WTC11 (cell line): ENCODE data around the gene SPEM1. TPM values are rescaled to one million over a fixed set of nuclear protein-coding genes. Genes with fewer than 3 reads are reported as not detected.

Source experiments
- ATAC-seq: fragments of 200-7000 bp; cut with Tn5 transposase; 2 replicates; pipeline ENCODE4 v1.10.0; 2021; ENCODE audit warnings: mild to moderate bottlenecking, moderate library complexity
- CTCF ChIA-PET: fragments of 300-600 bp; sonication (Branson Sonifier 250); formaldehyde crosslinking; loops from one replicate; lab custom pipeline; 2021; ENCODE audit warnings: antibody characterized with exemption; lab: Charles Lee
- POLR2A ChIA-PET: fragments of 350-600 bp; sonication (Branson Sonifier 250); formaldehyde crosslinking; loops from one replicate; lab custom pipeline; 2021; ENCODE audit warnings: antibody characterized with exemption; lab: Charles Lee
- DNase-seq: peaks from one replicate; pipeline ENCODE4 v3.0.0; 2021; ENCODE audit warnings: low spot score
- H3K27ac Mint-ChIP-seq: 2 replicates; pipeline ENCODE4 v1.8.0; 2021; ENCODE audit warnings: mixed read lengths
- H3K27me3 Mint-ChIP-seq: 2 replicates; pipeline ENCODE4 v1.8.0; 2021; ENCODE audit warnings: low read depth, mild to moderate bottlenecking, moderate library complexity, mixed read lengths
- H3K36me3 Mint-ChIP-seq: 2 replicates; pipeline ENCODE4 v1.8.0; 2021; ENCODE audit warnings: mixed read lengths
- H3K4me1 Mint-ChIP-seq: 2 replicates; pipeline ENCODE4 v1.8.0; 2022; ENCODE audit warnings: mixed read lengths
- H3K4me3 Mint-ChIP-seq: 2 replicates; pipeline ENCODE4 v1.8.0; 2021; ENCODE audit warnings: mild to moderate bottlenecking, moderate library complexity, mixed read lengths
- H3K9me3 Mint-ChIP-seq: 2 replicates; pipeline ENCODE4 v1.8.0; 2021; ENCODE audit warnings: mixed read lengths
- CREM ChIP-seq: sonication (generic); formaldehyde crosslinking; IDR thresholded peaks from 2 replicates; pipeline ENCODE4 v1.8.1; 2022; ENCODE audit warnings: mild to moderate bottlenecking, missing genetic modification reagents, moderate library complexity
- ETV6 ChIP-seq: sonication (generic); formaldehyde crosslinking; IDR thresholded peaks from 2 replicates; pipeline ENCODE4 v1.8.1; 2022; ENCODE audit warnings: mild to moderate bottlenecking, missing genetic modification reagents
- JAZF1 ChIP-seq: fragments of 250-450 bp; sonication (Bioruptor Pico); IDR thresholded peaks from 2 replicates; pipeline ENCODE4 v1.9.0; 2021; ENCODE audit warnings: moderate library complexity, mild to moderate bottlenecking, inconsistent platforms
- NFATC4 ChIP-seq: fragments of 250-450 bp; sonication (Bioruptor Pico); IDR thresholded peaks from 2 replicates; pipeline ENCODE4 v1.9.0; 2021; ENCODE audit warnings: mild to moderate bottlenecking
- NR2C2 ChIP-seq: sonication (generic); formaldehyde crosslinking; IDR thresholded peaks from 2 replicates; pipeline ENCODE4 v1.8.0; 2022; ENCODE audit warnings: mild to moderate bottlenecking, missing genetic modification reagents
- RELA ChIP-seq: sonication (generic); formaldehyde crosslinking; IDR thresholded peaks from 2 replicates; pipeline ENCODE4 v1.8.1; 2022; ENCODE audit warnings: missing genetic modification reagents, mild to moderate bottlenecking, borderline replicate concordance
- RORB ChIP-seq: fragments of 250-450 bp; sonication (Bioruptor Pico); IDR thresholded peaks from 2 replicates; pipeline ENCODE4 v1.9.0; 2021; ENCODE audit warnings: mild to moderate bottlenecking
- SMAD3 ChIP-seq: sonication (generic); formaldehyde crosslinking; IDR thresholded peaks from 2 replicates; pipeline ENCODE4 v1.8.0; 2022; ENCODE audit warnings: missing genetic modification reagents, mild to moderate bottlenecking, borderline replicate concordance
- SMAD4 ChIP-seq: sonication (generic); formaldehyde crosslinking; IDR thresholded peaks from 2 replicates; pipeline ENCODE4 v1.8.0; 2022; ENCODE audit warnings: mild to moderate bottlenecking, missing genetic modification reagents
- ZBTB43 ChIP-seq: sonication (generic); formaldehyde crosslinking; IDR thresholded peaks from 2 replicates; pipeline ENCODE4 v1.8.1; 2023; ENCODE audit warnings: mild to moderate bottlenecking, missing genetic modification reagents
- ZNF281 ChIP-seq: sonication (generic); formaldehyde crosslinking; IDR thresholded peaks from 2 replicates; pipeline ENCODE4 v1.8.0; 2023; ENCODE audit warnings: mild to moderate bottlenecking, missing genetic modification reagents
- ZNF396 ChIP-seq: fragments of 250-450 bp; sonication (Bioruptor Pico); IDR thresholded peaks from 2 replicates; pipeline ENCODE4 v1.8.0; 2021; ENCODE audit warnings: mild to moderate bottlenecking, moderate library complexity, borderline replicate concordance
- total RNA-seq: library from RNA; stranded (reverse); gene quantifications from 3 replicates; pipeline ENCODE4 v1.2.3, GENCODE V29; 2021
- TF ChIP-seq, protein P1 (sequence below): sonication (generic); formaldehyde crosslinking; IDR thresholded peaks from 2 replicates; pipeline ENCODE4 v1.8.0; 2023; ENCODE audit warnings: missing genetic modification reagents, mild to moderate bottlenecking, borderline replicate concordance
- TF ChIP-seq, protein P2 (sequence below): sonication (generic); formaldehyde crosslinking; IDR thresholded peaks from 2 replicates; pipeline ENCODE4 v1.8.0; 2023; ENCODE audit warnings: missing genetic modification reagents
- TF ChIP-seq, protein P3 (sequence below): sonication (generic); formaldehyde crosslinking; IDR thresholded peaks from 2 replicates; pipeline ENCODE4 v1.8.0; 2022; ENCODE audit warnings: mild to moderate bottlenecking, missing genetic modification reagents
- TF ChIP-seq, protein P4 (sequence below): fragments of 200-600 bp; IDR thresholded peaks from 2 replicates; pipeline ENCODE4 v1.8.0; 2022; ENCODE audit warnings: antibody characterized with exemption
- TF ChIP-seq, protein P5 (sequence below): sonication (generic); formaldehyde crosslinking; IDR thresholded peaks from 2 replicates; pipeline ENCODE4 v1.8.0; 2022; ENCODE audit warnings: missing genetic modification reagents

SPEM1 gene
- total RNA-seq, 1 experiment from 2014 or later: 0.35 TPM

DNA sequence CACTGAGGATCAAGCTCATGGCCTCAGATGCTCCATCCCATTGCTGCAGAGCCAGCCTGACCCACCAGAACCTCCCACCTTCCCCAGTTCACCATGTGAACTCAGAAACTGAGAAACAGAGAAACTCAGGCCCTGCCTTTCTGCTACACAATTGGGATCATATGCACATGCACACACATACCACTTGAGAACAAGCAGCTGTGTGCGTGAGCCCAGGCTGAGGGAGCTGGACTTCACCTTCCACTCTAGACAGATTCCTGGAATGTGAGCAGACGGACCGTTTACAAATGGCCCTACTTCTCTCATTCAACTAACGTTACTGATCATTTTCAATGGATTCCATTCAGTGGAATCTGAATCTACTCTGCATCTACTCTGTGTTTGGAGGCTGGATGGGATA lies 3.6 kb downstream of the SPEM1 start (continued):
- TF ChIP-seq, protein P1, sequence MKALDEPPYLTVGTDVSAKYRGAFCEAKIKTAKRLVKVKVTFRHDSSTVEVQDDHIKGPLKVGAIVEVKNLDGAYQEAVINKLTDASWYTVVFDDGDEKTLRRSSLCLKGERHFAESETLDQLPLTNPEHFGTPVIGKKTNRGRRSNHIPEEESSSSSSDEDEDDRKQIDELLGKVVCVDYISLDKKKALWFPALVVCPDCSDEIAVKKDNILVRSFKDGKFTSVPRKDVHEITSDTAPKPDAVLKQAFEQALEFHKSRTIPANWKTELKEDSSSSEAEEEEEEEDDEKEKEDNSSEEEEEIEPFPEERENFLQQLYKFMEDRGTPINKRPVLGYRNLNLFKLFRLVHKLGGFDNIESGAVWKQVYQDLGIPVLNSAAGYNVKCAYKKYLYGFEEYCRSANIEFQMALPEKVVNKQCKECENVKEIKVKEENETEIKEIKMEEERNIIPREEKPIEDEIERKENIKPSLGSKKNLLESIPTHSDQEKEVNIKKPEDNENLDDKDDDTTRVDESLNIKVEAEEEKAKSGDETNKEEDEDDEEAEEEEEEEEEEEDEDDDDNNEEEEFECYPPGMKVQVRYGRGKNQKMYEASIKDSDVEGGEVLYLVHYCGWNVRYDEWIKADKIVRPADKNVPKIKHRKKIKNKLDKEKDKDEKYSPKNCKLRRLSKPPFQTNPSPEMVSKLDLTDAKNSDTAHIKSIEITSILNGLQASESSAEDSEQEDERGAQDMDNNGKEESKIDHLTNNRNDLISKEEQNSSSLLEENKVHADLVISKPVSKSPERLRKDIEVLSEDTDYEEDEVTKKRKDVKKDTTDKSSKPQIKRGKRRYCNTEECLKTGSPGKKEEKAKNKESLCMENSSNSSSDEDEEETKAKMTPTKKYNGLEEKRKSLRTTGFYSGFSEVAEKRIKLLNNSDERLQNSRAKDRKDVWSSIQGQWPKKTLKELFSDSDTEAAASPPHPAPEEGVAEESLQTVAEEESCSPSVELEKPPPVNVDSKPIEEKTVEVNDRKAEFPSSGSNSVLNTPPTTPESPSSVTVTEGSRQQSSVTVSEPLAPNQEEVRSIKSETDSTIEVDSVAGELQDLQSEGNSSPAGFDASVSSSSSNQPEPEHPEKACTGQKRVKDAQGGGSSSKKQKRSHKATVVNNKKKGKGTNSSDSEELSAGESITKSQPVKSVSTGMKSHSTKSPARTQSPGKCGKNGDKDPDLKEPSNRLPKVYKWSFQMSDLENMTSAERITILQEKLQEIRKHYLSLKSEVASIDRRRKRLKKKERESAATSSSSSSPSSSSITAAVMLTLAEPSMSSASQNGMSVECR (CRISPR knock-in tag): no peak
- no peak for TF ChIP-seq NFATC4 (CRISPR knock-in tag)

DNA sequence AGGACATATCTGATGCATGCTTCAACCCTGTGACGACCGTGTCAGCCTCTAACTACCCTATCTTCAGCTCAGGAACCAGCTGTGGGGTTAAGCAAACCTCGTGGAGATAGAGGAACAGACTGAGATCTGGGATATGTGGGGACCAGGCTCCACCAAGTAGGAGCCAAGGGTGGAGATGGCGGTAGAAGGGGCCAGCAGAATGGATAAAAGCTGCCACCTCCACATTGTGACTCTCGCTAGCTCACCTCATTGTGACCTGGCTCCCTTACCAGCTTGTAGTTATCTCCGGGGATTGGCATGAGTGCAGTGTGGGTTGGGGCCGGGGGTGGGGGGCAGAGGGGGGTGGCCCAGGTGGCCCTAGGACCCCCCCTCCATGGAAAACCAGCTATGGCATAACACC lies 5.2 kb downstream of the SPEM1 start, which contains the start of gene SPEM2:
Gene SPEM2 (plus strand): TSS at position 301 of the 400 bp plus-strand sequence. CDS start 73 bp downstream, at position 374.
- H3K9me3 Mint-ChIP-seq: no peaks in the 10 kb centered on the region
- no peaks in the 10 kb centered on the region; the same call in 1 of the 2 replicates for H3K27me3 Mint-ChIP-seq
- no peak within 1 kb of the TSS for H3K4me3 Mint-ChIP-seq
- H3K27ac Mint-ChIP-seq: no peak within 1 kb of the TSS
- ChIA-PET POLR2A (no interaction called here), CTCF (interaction anchor here (1.0 to 3.3 kb wide), 5 partner anchors 12 to 135 kb away, joined by 3 to 8 read pairs (median 6); partner anchors contain the start of gene PLSCR3)
- no peak for ATAC-seq
- 0 out of 2 replicates have a peak, but pooled peaks cover 3% of the 10 kb centered on the region for H3K4me1 Mint-ChIP-seq
- DNase-seq: no peak
- H3K36me3 Mint-ChIP-seq: no peaks in the 10 kb centered on the region
- TF ChIP-seq CREM (CRISPR knock-in tag) (no peak), ZBTB43 (CRISPR knock-in tag) (no peak), SMAD4 (no peak), RELA (CRISPR knock-in tag) (no peak)
- TF ChIP-seq, protein P2, sequence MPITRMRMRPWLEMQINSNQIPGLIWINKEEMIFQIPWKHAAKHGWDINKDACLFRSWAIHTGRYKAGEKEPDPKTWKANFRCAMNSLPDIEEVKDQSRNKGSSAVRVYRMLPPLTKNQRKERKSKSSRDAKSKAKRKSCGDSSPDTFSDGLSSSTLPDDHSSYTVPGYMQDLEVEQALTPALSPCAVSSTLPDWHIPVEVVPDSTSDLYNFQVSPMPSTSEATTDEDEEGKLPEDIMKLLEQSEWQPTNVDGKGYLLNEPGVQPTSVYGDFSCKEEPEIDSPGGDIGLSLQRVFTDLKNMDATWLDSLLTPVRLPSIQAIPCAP: no peak
- TF ChIP-seq, protein P3, sequence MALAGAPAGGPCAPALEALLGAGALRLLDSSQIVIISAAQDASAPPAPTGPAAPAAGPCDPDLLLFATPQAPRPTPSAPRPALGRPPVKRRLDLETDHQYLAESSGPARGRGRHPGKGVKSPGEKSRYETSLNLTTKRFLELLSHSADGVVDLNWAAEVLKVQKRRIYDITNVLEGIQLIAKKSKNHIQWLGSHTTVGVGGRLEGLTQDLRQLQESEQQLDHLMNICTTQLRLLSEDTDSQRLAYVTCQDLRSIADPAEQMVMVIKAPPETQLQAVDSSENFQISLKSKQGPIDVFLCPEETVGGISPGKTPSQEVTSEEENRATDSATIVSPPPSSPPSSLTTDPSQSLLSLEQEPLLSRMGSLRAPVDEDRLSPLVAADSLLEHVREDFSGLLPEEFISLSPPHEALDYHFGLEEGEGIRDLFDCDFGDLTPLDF (CRISPR knock-in tag): no peak

DNA sequence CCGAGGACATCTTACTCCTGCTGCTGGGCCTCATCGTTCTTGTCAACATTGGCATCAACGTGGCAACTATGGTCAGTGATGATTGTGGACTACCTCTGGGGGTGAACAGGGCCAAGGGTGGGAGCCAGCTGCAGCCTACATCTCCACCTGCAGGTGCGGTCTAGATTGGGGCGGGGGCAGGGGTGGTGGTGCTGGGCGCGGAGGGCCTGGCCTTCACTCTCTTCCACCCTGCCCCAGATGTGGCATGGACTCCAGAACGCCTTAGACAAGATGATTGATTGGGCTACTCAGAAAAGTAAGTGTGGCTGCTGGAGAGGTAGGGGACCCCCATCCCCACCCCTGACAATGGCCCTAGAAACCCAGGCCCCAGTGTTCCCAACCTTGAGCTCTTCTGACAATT lies 5.6 kb downstream of the SPEM1 start:
- 0 out of 2 replicates have a peak, but pooled peaks cover 2% of the 10 kb centered on the region for H3K4me1 Mint-ChIP-seq
- ATAC-seq (no peak), DNase-seq (no peak)
- no peaks in the 10 kb centered on the region for H3K9me3 Mint-ChIP-seq
- POLR2A ChIA-PET: no interaction called here
- no peak overlapping the region for H3K27ac Mint-ChIP-seq
- no peaks in the 10 kb centered on the region; the same call in 1 of the 2 replicates for H3K27me3 Mint-ChIP-seq
- CTCF ChIA-PET: interaction anchor here (1.0 to 3.3 kb wide), 5 partner anchors 12 to 135 kb away, joined by 3 to 8 read pairs (median 6); partner anchors contain the start of gene PLSCR3
- no peak overlapping the region for H3K4me3 Mint-ChIP-seq
- no peaks in the 10 kb centered on the region for H3K36me3 Mint-ChIP-seq
- TF ChIP-seq SMAD3: no peak
- no peak for TF ChIP-seq ZNF281 (CRISPR knock-in tag)
- no peak for TF ChIP-seq JAZF1
- TF ChIP-seq, protein P4, sequence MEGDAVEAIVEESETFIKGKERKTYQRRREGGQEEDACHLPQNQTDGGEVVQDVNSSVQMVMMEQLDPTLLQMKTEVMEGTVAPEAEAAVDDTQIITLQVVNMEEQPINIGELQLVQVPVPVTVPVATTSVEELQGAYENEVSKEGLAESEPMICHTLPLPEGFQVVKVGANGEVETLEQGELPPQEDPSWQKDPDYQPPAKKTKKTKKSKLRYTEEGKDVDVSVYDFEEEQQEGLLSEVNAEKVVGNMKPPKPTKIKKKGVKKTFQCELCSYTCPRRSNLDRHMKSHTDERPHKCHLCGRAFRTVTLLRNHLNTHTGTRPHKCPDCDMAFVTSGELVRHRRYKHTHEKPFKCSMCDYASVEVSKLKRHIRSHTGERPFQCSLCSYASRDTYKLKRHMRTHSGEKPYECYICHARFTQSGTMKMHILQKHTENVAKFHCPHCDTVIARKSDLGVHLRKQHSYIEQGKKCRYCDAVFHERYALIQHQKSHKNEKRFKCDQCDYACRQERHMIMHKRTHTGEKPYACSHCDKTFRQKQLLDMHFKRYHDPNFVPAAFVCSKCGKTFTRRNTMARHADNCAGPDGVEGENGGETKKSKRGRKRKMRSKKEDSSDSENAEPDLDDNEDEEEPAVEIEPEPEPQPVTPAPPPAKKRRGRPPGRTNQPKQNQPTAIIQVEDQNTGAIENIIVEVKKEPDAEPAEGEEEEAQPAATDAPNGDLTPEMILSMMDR: no peak
- TF ChIP-seq NR2C2: no peak
- TF ChIP-seq ETV6 (CRISPR knock-in tag): no peak
- TF ChIP-seq, protein P5, sequence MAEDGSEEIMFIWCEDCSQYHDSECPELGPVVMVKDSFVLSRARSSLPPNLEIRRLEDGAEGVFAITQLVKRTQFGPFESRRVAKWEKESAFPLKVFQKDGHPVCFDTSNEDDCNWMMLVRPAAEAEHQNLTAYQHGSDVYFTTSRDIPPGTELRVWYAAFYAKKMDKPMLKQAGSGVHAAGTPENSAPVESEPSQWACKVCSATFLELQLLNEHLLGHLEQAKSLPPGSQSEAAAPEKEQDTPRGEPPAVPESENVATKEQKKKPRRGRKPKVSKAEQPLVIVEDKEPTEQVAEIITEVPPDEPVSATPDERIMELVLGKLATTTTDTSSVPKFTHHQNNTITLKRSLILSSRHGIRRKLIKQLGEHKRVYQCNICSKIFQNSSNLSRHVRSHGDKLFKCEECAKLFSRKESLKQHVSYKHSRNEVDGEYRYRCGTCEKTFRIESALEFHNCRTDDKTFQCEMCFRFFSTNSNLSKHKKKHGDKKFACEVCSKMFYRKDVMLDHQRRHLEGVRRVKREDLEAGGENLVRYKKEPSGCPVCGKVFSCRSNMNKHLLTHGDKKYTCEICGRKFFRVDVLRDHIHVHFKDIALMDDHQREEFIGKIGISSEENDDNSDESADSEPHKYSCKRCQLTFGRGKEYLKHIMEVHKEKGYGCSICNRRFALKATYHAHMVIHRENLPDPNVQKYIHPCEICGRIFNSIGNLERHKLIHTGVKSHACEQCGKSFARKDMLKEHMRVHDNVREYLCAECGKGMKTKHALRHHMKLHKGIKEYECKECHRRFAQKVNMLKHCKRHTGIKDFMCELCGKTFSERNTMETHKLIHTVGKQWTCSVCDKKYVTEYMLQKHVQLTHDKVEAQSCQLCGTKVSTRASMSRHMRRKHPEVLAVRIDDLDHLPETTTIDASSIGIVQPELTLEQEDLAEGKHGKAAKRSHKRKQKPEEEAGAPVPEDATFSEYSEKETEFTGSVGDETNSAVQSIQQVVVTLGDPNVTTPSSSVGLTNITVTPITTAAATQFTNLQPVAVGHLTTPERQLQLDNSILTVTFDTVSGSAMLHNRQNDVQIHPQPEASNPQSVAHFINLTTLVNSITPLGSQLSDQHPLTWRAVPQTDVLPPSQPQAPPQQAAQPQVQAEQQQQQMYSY (CRISPR knock-in tag): no peak
- TF ChIP-seq RORB (CRISPR knock-in tag): no peak
- no peak for TF ChIP-seq ZNF396 (CRISPR knock-in tag)
